Lower leg skin (tissue), 4 donors: ENCODE data around the gene EP300. TPM values are rescaled to one million over a fixed set of nuclear protein-coding genes. Genes with fewer than 3 reads are reported as not detected.

Experiments
- DNase-seq, 2 donors: peaks; one replicate each; pipeline ENCODE4 v3.0.0-alpha.2; 2019; ENCODE audit warnings: low spot score in 2 of 2
- H3K4me3 ChIP-seq: fragments of 200-600 bp; sonication (generic); 2 replicates; pipeline ENCODE4 v1.5.1; 2017; ENCODE audit warnings: mild to moderate bottlenecking, low read depth; ENCODE audit not compliant: poor library complexity, severe bottlenecking
- POLR2A ChIP-seq, 2 donors: fragments of 450-650 bp; IDR thresholded peaks; one replicate each; pipeline ENCODE4 v1.6.1; 2016 to 2017; ENCODE audit warnings: antibody characterized with exemption in 2 of 2, mild to moderate bottlenecking in 1 of 2, moderate library complexity in 1 of 2
- WGBS, 2 donors: methylation state at CpG; one replicate each; pipeline ENCODE4 v1.1.5; 2018; 5-methylcytosine and 5-hydroxymethylcytosine counted together
- intact Hi-C: fragments of 100-400 bp; cut with DNase I; formaldehyde crosslinking; loops from one replicate; pipeline ENCODE4 v1.15.0; 2023; ENCODE audit warnings: low total_unique reads
- total RNA-seq, 4 donors: library from RNA; depleted of rRNA; stranded (reverse); fragments of >200 nt; gene quantifications; one replicate each; pipeline ENCODE4 v1.1.0, GENCODE V29; 2016
- TF ChIP-seq, protein P1 (sequence below), 3 donors: fragments of 450-650 bp; IDR thresholded peaks; one replicate each; pipeline ENCODE4 v1.5.1; 2016; ENCODE audit warnings: antibody characterized with exemption in 3 of 3, mild to moderate bottlenecking in 3 of 3, moderate library complexity in 2 of 3

The EP300 gene
- total RNA-seq, 4 donors from 2014 or later: 72.4 to 86.9 (median 74.9) TPM

DNA sequence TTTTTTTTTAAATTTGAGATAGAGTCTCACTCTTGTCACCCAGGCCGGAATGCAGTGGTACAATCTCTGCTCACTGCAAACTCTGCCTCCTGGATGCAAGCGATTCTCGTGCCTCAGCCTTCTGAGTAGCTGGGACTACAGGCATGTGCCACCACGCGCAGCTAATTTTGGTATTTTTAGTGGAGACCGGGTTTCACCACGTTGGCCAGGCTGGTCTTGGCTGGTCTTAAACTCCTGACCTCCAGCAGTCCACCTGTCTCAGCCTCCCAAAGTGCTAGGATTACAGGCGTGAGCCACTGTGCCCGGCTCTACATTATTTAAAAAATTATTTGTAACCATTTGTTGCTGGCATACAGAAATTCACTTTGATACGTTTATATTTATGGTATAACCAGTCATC, 18.6 kb downstream of the EP300 start:
- TF ChIP-seq, protein P1, sequence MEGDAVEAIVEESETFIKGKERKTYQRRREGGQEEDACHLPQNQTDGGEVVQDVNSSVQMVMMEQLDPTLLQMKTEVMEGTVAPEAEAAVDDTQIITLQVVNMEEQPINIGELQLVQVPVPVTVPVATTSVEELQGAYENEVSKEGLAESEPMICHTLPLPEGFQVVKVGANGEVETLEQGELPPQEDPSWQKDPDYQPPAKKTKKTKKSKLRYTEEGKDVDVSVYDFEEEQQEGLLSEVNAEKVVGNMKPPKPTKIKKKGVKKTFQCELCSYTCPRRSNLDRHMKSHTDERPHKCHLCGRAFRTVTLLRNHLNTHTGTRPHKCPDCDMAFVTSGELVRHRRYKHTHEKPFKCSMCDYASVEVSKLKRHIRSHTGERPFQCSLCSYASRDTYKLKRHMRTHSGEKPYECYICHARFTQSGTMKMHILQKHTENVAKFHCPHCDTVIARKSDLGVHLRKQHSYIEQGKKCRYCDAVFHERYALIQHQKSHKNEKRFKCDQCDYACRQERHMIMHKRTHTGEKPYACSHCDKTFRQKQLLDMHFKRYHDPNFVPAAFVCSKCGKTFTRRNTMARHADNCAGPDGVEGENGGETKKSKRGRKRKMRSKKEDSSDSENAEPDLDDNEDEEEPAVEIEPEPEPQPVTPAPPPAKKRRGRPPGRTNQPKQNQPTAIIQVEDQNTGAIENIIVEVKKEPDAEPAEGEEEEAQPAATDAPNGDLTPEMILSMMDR (IDR thresholded peaks at IDR 0.05): no peak
- TF ChIP-seq POLR2A (IDR thresholded peaks at IDR 0.05): no peak
- 87 to 89% methylated on average over 10 of the region's 10 CpGs for whole genome bisulfite sequencing, 2 donors
- DNase-seq: no peak
- no peak overlapping the region for H3K4me3 ChIP-seq
- intact Hi-C loops: no loop called here

DNA sequence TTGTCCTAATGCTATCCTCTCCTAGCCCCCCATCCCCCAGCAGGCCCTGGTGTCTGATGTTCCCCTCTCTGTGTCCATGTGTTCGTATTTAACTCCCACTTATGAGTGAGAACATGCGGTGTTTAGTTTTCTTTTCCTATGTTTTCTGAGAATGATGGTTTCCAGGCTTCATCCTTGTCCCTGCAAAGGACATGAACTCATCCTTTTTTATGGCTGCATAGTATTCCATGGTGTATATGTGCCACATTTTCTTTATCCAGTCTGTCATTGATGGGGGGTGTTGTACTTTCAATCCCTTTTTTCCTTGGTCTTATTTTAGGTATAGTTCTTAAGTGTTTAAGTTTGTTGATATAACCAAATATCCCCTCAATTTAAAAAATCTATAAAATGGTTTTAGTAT, 23.9 kb downstream of the EP300 start:
- DNase-seq: no peak
- intact Hi-C loops: no loop called here
- WGBS, 2 donors: 93 to 95% methylated on average over 2 of the region's 2 CpGs
- H3K4me3 ChIP-seq: no peak overlapping the region
- TF ChIP-seq, protein P1 (IDR thresholded peaks at IDR 0.05): no peak
- no peak for TF ChIP-seq POLR2A (IDR thresholded peaks at IDR 0.05)

DNA sequence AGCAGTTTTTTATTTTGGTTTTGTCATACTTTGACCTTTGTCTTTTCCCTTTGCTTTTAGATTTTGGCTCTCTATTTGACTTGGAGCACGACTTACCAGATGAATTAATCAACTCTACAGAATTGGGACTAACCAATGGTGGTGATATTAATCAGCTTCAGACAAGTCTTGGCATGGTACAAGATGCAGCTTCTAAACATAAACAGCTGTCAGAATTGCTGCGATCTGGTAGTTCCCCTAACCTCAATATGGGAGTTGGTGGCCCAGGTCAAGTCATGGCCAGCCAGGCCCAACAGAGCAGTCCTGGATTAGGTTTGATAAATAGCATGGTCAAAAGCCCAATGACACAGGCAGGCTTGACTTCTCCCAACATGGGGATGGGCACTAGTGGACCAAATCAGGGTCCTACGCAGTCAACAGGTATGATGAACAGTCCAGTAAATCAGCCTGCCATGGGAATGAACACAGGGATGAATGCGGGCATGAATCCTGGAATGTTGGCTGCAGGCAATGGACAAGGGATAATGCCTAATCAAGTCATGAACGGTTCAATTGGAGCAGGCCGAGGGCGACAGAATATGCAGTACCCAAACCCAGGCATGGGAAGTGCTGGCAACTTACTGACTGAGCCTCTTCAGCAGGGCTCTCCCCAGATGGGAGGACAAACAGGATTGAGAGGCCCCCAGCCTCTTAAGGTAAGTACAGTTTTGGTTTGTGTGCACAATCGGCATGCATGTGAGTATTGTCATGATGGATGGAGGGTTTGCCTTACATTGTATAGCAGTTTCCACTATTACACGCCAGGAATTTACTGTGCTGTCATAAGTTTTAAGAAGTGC, 25.0 kb downstream of the EP300 start:
- TF ChIP-seq, protein P1 (IDR thresholded peaks at IDR 0.05): no peak
- no peak for TF ChIP-seq POLR2A (IDR thresholded peaks at IDR 0.05)
- 75 to 79% methylated on average over 9 of the region's 9 CpGs for WGBS, 2 donors
- intact Hi-C loops: no loop called here
- no peak for DNase-seq
- H3K4me3 ChIP-seq: no peak overlapping the region

DNA sequence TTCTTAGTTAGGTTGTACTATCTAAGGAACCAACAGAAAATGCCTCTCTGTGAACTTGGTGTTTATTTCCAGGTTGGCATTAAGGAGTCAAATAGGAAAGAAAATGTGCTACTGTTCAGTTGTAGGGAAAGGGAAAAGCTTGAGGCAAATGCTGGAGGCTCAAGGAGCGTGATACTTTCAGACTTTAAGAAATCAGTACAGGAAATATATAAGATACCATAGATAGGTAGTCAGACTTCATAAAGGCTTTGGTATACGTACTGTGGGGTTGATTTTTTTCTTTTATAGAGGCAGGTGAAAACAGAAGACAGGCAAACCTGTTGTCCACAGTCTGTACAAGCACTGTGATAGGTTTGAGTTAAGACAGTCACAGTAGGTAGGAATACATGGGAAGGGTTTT, 30.8 kb downstream of the EP300 start:
- intact Hi-C loops: no loop called here

DNA sequence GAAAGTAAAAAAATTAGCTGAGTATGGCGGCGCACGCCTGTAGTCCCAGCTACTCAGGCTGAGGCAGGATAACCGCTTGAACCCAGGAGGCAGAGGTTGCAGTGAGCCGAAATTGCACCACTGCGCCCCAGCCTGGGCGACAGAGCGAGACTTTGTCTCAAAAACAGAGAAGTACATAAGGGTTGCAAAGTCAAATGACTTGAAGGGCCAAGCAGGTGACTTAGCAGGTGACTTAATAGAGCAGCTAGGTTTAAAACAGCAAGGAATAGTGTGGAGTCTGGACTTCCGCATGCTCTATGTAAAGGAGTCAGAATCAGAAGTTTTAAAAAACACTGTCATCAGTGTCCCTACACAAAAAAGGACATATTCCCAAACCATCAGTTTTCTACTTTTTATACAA, 31.7 kb downstream of the EP300 start:
- H3K4me3 ChIP-seq: no peak overlapping the region
- DNase-seq: no peak
- WGBS, 2 donors: 89 to 98% methylated on average over 9 of the region's 9 CpGs
- intact Hi-C loops: no loop called here
- TF ChIP-seq, protein P1 (IDR thresholded peaks at IDR 0.05): no peak
- TF ChIP-seq POLR2A (IDR thresholded peaks at IDR 0.05): no peak

More for the DNA sequence above, 30.8 kb downstream of the EP300 start:
- TF ChIP-seq, protein P1 (IDR thresholded peaks at IDR 0.05): no peak
- no peak for TF ChIP-seq POLR2A (IDR thresholded peaks at IDR 0.05)
- 75 to 83% methylated on average over 2 of the region's 2 CpGs for WGBS, 2 donors
- DNase-seq: no peak
- H3K4me3 ChIP-seq: no peak overlapping the region
